Measurements from ENCODE around the gene RPS15A. TPM values are rescaled to one million over a fixed set of nuclear protein-coding genes. Genes with fewer than 3 reads are reported as not detected.
A peak's percentile ranks its signal among the peaks of the same experiment; 100 is the strongest.

RPS15A gene
- total RNA-seq: 1,618 TPM

GRCh38 chr16:18789850-18790706 is at the start of gene RPS15A:
Gene RPS15A (minus strand): TSS chr16:18790334. CDS start chr16:18789113, 1,221 bp downstream.
- FAIRE-seq (no peak), DNase-seq (ENCODE audit: low spot score in 2 of 2) (peak; percentile 91 to 97)

GRCh38 chr16:18839555-18839954 is 49.4 kb upstream of the RPS15A start:
- no peak for DNase-seq (ENCODE audit: low spot score in 2 of 2)
- no peak for FAIRE-seq

- DNase-seq (ENCODE audit: low spot score in 2 of 2) (no peak), FAIRE-seq (no peak)
These were observed 46.6 kb upstream of the RPS15A start for GRCh38 chr16:18836702-18837101.

GRCh38 chr16:18834864-18835263 is 44.7 kb upstream of the RPS15A start:
- DNase-seq (ENCODE audit: low spot score in 2 of 2): no peak

GRCh38 chr16:18833707-18834505 is 43.8 kb upstream of the RPS15A start:
- no peak for FAIRE-seq
- no peak for DNase-seq (ENCODE audit: low spot score in 2 of 2)

More at GRCh38 chr16:18834864-18835263, 44.7 kb upstream of the RPS15A start:
- no peak for FAIRE-seq

- FAIRE-seq (no peak), DNase-seq (ENCODE audit: low spot score in 2 of 2) (no peak)
These were observed 42.5 kb upstream of the RPS15A start for GRCh38 chr16:18832613-18833012.

GRCh38 chr16:18832006-18832405 is 41.9 kb upstream of the RPS15A start:
- FAIRE-seq (no peak), DNase-seq (ENCODE audit: low spot score in 2 of 2) (no peak)

- FAIRE-seq (no peak), DNase-seq (ENCODE audit: low spot score in 2 of 2) (no peak)
These were observed 39.1 kb upstream of the RPS15A start for GRCh38 chr16:18829251-18829650.

GRCh38 chr16:18827890-18828289 is 37.8 kb upstream of the RPS15A start:
- no peak for DNase-seq (ENCODE audit: low spot score in 2 of 2)
- FAIRE-seq: no peak

GRCh38 chr16:18816286-18816685 is 26.2 kb upstream of the RPS15A start:
- FAIRE-seq: peak; percentile 52

GRCh38 chr16:18811925-18812324 is 21.8 kb upstream of the RPS15A start:
- no peak for FAIRE-seq

More at GRCh38 chr16:18816286-18816685, 26.2 kb upstream of the RPS15A start:
- peak in 1 of 2 donors; percentile 8 for DNase-seq (ENCODE audit: low spot score in 2 of 2)

GRCh38 chr16:18809165-18809564 is 19.0 kb upstream of the RPS15A start:
- DNase-seq (ENCODE audit: low spot score in 2 of 2) (no peak), FAIRE-seq (no peak)

More at GRCh38 chr16:18811925-18812324, 21.8 kb upstream of the RPS15A start:
- DNase-seq (ENCODE audit: low spot score in 2 of 2): no peak

- DNase-seq (ENCODE audit: low spot score in 2 of 2) (no peak), FAIRE-seq (no peak)
These were observed 15.2 kb upstream of the RPS15A start for GRCh38 chr16:18805257-18805773.

- DNase-seq (ENCODE audit: low spot score in 2 of 2) (no peak), FAIRE-seq (no peak)
These were observed 14.4 kb upstream of the RPS15A start for GRCh38 chr16:18804540-18804939.

- FAIRE-seq (no peak), DNase-seq (ENCODE audit: low spot score in 2 of 2) (no peak)
These were observed 13.7 kb upstream of the RPS15A start for GRCh38 chr16:18803569-18804462.

GRCh38 chr16:18802767-18803343 is 12.7 kb upstream of the RPS15A start:
- DNase-seq (ENCODE audit: low spot score in 2 of 2) (no peak), FAIRE-seq (no peak)

- DNase-seq (ENCODE audit: low spot score in 2 of 2) (peak; percentile 91 to 98), FAIRE-seq (peak; percentile 98)
These were observed 11.2 kb upstream of the RPS15A start, which contains the start of gene ARL6IP1 for GRCh38 chr16:18801145-18801972. Gene ARL6IP1 (minus strand): TSS chr16:18801549. CDS start chr16:18801466, 83 bp downstream.

- DNase-seq (ENCODE audit: low spot score in 2 of 2) (no peak), FAIRE-seq (no peak)
These were observed 10.6 kb upstream of the RPS15A start for GRCh38 chr16:18800775-18801144.

GRCh38 chr16:18800293-18800692 is 10.2 kb upstream of the RPS15A start:
- FAIRE-seq (no peak), DNase-seq (ENCODE audit: low spot score in 2 of 2) (no peak)
